Coronary artery (tissue), 2 donors: Measurements from ENCODE around the gene ARHGEF1.
A peak's percentile ranks its signal among the peaks of the same experiment; 100 is the strongest.
"Not testable (repeated sequence)": the region's sequence is repeated elsewhere in the genome, so short reads cannot be mapped to it uniquely, and the experiment has no call there.

Source experiments
- DNase-seq: peaks from one replicate; pipeline ENCODE4 v3.0.0-alpha.2; 2017; ENCODE audit warnings: low spot score
- H3K27ac ChIP-seq, 2 donors: fragments of 200-600 bp; sonication (generic); one replicate each; pipeline ENCODE4 v1.5.1; 2016 to 2019
- H3K4me3 ChIP-seq: fragments of 200-600 bp; sonication (generic); 2 replicates; pipeline ENCODE4 v1.5.1; 2016; ENCODE audit warnings: mild to moderate bottlenecking, moderate library complexity
- CTCF ChIP-seq: fragments of 200-600 bp; sonication (generic); IDR thresholded peaks from one replicate; pipeline ENCODE4 v1.5.1; 2019; ENCODE audit warnings: antibody characterized with exemption

The ARHGEF1 gene

DNA sequence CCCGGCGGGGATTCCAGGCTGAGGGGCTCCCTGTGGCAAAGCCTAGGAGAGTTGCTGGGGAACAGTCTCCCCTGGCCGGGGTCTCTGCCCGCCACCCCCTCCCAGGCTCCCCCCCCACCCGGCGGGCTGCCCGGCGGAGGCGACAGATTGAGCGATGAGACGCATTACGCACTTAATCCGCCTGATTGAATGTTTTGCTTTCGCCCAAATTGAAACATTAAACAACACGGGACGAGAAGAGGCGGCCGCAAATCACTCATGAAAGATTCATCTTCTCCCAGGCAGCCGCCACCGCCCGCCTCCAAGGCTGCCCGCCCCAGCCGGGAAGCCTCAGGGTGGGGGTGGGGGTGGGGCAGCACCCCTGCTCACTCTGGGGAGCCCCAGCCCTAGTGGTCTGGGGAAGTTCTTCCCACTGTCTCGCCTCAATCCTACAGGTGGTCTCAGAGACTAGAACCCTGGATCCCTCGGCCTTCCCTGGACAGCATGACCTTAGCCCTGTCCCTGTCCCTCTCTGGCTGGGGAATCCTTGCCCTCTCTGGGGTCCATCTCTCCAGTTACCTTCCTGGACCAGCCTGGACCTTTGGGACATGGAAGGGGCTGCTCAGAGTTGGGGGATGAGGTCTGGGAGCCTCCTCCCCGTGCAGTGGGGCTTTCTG is 52.9 kb downstream of the ARHGEF1 start:
- no peak for TF ChIP-seq CTCF

DNA sequence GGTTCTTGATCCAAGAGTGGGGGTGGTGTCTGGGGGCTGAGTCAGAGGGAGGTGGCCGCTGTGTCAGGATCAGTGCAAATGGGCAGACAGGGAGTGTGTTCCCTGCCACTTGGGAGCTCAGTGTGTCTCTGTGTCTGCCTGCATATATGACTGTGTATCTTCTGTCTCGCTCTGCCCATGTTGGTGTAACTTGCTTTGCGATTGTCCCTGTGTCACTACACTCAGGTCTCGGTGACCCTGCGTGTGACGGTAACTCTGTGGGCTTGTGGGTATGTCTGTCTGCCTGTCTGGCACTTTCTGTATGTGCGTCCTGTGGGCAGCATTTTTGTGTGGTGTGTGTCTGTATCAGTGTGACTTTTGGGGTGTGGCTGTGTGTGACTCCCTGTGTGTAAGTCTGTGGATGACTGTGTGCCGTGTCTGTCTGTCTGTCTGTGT is 53.4 kb downstream of the ARHGEF1 start:
- TF ChIP-seq CTCF = no peak
- no peak overlapping the region for H3K27ac ChIP-seq
- no peak for DNase-seq
- no peak overlapping the region for H3K4me3 ChIP-seq

More for the DNA sequence above, 52.9 kb downstream of the ARHGEF1 start:
- Histone ChIP-seq H3K4me3 (no peak overlapping the region), H3K27ac (no peak overlapping the region)
- DNase-seq = no peak

GRCh38 chr19:41936961-41937360 is 54.0 kb downstream of the ARHGEF1 start:
- H3K27ac ChIP-seq = no peak overlapping the region
- TF ChIP-seq CTCF = no peak
- H3K4me3 ChIP-seq = no peak overlapping the region
- no peak for DNase-seq

DNA sequence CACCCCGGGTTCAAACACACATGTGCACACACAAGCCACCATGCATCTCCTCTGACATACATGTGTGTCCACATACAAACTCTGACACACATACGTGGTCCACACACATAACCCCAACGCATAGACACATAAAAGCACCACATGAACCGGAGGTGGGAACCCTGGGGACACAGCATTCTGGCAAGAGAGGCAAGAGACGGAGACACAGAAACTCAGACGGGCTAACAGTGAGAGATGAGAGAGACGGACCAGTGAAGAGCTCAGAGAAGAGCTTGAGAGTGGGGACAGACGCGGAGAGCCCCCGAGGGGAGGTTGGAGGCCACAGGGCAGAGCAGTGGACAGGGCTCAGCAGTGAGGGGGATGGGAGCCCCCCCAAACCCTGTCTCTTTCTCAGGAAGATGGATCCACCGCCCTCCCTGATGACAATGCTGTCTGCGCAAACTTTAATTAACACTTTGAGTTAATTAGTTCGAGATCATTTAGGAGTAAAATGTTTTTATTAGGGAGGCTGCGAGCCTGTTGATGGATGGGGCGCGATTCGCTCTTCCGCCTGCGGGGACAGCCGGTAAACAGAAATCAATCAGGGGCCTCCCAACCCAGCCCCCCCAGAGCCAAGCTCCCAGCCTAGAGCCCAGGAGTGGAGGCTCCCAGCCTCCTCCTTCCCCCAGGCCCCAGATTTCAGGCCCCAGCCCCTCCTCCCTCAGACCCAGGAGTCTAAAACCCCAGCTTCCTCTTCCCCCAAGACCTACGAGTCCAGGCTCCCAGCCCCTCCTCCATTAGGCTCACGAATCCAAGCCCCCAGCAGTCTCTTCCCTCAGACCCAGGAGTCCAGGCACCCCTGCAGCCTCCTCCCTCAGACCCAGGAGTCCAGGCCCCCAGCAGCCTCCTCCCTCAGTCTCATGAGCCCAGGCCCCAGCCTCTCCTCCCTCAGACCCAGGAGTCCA is 54.8 kb downstream of the ARHGEF1 start:
- DNase-seq = no peak
- no peak overlapping the region for H3K27ac ChIP-seq
- TF ChIP-seq CTCF = no peak
- H3K4me3 ChIP-seq = no peak overlapping the region

- not testable (repeated sequence) for H3K27ac ChIP-seq, DNase-seq, H3K4me3 ChIP-seq
Observed at GRCh38 chr19:41939209-41939608, 56.2 kb downstream of the ARHGEF1 start.

DNA sequence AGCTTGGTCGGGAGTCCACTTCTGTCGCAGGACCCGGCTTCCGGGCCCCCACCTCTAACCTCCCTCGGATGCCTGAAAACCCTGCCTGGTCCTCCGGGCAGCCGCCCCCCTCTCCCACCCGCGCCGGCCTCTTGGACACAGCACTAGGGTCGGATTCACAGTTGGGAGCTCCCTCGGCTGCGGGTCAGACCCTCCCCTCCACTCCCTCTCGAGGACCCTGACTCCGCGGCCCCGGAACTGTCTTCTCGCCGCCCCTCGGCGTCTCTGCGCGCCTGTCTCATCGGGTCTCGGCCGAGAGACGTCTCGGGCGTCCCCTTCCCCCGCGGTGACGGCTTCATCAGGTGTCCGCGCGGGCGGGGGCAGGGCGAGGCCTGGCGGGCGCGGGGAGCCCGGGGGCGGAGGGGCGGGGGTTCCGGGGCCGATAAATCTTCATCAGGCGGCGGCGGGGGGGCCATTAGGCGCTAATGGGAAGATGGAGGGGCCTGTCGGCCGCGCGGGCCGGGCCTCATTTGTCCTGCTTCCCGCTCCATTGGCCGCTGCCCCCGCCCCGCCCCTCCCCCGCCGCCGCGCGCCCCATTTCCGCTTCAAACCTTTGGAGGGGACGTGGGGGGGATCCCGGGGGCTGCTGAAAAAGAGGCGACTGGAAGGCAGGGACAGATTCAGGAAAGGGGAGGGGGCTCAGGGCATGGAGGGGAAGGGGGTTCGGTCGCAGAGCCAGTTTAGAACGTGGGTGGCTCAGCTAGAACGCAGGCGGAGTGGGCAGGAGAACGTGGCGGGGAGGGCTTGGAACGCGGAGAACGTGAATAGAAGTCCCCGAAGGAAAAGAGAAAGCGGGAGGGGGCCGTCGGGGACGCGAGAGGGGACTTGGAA is 57.1 kb downstream of the ARHGEF1 start:
- TF ChIP-seq CTCF = no peak
- DNase-seq = no peak
- Histone ChIP-seq H3K27ac (no peak overlapping the region), H3K4me3 (peak overlapping the region; percentile 66)
